ENCODE measurements around the gene PRKCA.

PRKCA gene

DNA sequence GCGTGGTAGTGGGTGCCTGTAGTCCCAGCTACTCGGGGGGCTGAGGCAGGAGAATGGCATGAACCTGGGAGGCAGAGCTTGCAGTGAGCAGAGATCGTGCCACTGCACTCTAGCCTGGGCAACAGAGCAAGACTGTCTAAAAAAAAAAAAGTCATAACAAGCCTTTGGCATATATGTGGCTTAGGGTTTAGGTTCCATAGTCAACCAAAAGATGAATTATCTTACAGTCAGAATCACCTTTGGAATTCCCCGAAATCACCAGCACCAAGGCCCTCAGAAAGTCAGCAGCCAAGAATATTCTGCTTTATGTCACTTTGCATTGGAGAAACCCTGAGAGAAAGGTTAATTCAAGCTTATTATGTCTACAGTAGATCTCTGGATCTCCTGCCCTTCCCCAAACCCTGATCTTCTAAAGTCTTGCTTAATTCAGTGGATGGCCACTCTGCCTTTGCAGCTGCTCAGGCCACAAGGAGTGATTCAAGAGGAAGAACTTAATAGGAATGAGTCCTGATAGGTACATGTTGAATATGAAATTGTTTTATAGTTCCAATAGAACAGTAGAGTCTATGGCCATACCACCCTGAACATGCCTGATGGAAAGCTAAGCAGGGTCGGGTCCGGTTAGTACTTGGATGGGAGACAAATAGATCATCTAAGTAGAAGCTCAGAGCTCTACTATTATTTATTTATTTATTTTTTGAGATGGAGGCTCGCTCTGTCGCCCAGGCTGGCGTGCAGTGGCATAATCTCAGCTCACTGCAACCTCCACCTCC lies 336.5 kb downstream of the PRKCA start:
- DNase-seq = no peak

DNA sequence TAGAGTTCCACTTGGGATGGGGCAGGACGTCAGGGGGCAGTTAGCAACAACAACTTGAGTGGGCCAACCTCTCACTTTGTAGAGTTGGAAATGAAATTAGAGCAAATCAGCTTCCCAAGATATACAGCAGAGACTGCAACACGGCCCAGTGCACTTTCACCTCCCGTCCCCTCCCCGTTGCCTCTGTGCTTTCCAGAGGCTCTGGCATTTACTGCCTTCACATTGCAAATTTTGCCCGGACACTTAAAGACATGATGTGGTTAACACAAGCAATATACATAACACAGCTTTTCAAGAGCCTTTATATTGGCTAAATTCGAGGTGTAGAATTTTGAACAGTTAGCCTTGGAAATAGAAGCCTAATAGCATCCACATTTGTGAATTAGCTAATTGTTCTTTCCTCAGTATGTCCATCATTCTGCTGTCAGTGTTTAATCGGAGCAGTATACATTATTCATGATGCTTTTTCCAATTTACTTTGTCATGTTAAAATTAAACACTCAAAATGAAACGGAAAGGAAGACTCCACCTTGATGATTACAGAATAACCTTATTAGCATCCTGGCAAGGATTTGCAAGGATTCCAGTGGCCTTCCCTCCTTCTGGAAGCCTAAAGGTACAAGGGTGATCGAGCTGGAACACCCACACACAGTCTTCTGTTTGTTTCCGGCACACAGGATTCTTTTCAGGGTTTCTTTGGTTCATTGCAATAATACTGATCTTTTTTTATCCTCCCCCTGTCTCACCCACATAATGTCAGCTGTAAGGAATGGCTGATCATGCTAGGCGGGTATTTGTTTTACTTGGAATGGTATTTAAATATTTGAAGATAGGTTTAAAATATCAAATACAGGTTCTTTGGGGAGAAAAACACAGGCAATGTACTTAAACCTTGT lies 341.6 kb downstream of the PRKCA start:
- no peak for DNase-seq

DNA sequence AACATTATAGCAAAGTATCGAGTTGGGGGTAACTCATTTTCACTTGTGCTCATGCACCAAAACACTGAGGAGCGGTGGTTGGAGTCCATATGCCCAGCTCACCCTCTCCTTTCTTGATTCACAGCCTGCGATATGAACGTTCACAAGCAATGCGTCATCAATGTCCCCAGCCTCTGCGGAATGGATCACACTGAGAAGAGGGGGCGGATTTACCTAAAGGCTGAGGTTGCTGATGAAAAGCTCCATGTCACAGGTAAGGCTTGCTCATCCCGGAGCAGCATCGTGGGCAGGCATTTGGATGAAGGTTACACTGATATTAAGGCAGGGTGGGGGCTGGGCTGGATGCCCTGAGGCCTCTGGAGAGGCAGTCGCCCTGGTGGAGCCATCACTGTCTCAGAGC lies 342.8 kb downstream of the PRKCA start:
- DNase-seq = no peak

DNA sequence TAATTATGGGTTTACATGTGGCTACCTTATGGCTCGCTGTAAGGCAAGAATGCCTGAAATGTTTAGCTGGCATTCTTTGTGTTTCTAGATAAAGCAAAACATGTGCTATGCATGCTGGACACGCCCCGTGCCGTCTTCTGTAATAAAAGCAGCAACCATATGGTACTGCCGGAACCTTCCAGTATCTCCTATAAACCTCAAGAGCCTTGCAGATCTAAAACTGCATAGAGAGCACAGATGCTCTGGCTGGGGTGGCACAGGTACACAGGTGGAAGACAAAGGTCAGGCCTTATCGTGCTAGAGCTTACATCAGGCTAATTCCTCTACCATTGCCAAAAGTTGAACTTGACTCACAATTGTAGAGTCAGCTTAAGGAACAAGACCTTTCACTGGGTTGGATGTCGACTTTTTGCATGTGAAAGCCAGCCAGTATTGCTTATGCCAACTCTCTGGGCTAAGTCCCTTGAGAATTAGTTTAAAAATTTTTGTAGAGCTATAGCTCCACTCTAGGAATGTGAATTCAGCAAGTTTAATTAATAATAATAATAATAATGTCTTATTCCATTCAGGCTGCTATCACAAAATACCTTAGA lies 345.1 kb downstream of the PRKCA start:
- DNase-seq = no peak

DNA sequence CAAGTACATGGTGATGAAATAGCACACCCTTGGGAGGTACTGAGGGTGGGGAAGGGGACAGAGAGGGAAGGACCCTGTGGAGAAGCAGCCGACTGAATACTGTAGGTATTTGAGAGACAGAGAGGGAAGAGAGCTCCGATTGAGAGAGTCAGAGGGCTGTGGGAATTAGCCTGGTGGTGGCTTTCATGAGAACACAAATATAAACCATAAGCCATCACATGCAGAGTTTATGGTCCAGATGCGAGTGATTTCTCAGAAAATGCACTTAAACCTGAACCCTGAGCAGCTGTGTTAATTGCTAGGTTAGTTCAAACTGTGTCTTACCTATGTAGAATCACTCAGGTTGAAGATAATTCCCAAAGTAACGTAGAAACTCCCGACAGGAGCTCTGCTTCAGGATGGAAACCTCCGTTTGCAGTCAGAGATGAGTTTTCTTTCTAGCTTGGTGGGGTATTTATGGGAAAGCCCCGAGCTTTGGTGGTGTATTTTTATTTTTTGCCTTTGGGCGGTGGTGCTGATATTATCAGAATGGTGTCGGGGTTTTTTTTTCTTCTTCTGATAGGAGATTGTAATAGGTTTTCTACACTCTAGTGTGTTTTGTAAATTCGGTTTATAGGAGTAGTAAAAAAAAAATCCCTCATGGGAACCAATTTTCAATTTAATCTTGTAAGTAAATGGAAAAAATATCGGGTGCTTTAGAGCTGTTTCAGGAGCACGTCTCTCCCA lies 347.6 kb downstream of the PRKCA start:
- no peak for DNase-seq

DNA sequence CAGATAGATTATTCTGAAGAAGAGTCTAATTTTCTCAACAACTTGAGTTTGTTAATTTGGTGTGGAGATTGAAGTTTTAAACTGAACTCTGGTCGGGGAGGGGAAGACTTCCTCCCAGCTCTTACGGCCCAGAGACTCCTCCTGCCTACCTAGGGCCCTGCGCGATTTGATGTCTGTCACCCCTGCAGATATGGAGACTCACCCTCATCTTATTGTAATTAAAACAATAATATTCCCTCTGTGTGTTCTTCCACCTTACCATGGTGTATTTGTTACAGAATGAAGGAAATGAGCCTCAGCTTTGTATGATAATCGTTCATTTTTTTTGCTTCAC lies 348.1 kb downstream of the PRKCA start:
- DNase-seq = no peak

DNA sequence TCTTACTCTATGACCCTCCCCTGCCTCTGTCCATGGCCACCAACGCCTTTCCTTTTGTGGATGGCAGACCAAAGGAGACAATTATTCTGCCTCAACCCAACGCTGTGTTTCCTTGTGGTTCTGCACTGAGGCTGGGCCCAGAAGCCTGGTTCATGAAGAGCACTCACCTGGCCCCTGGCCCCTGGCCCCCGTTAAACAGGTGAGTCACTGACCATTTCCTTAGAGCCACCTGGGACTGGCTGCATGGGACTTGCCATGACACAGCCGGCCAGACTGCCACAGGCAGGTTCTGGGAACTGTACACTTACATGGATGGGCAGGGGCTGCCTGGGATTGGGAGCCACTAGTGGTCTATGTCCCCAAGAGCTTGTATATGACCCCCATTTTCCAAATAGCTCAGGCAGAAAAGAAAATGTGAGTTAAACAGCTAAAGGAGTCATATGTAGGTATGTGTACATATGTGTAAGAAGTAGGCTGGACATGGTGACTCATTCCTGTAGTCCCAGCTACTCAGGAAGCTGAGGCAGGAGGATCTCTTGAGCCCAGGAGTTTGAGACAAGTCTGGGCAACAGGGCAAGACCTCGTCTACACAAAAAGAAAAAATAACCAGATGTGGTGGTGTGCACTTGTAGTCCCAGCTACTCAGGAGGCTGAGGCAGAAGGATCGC lies 350.6 kb downstream of the PRKCA start:
- no peak for DNase-seq

DNA sequence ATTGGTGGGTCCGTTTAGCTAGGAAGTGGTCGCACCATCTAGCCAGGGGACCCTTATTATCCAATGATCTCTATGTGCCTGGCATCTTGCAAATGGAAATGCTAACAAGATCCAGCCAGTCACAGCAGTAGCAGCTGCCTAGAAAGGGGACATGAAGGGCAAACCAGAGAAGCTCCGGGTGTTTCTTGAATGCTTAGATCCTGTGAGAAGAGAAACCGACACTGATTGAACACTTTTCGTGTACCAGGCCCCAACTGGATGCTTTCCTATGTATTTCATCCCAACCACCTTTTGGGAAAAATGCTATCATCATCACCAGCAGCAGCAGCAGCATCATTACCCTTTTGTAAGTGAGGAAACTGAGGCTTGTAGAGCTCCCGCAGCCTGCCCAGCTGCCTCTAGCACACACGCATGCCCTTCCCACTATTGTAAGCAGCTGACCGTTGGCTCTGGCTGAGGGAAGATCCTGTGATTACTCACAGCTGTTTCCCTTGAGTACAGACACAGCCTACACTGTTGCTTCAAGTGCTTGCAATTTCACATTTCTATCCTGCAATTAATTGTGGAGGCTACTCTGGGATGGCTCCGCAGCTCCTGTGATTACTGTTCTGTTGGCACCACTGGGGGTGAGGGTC lies 351.8 kb downstream of the PRKCA start:
- DNase-seq = no peak

DNA sequence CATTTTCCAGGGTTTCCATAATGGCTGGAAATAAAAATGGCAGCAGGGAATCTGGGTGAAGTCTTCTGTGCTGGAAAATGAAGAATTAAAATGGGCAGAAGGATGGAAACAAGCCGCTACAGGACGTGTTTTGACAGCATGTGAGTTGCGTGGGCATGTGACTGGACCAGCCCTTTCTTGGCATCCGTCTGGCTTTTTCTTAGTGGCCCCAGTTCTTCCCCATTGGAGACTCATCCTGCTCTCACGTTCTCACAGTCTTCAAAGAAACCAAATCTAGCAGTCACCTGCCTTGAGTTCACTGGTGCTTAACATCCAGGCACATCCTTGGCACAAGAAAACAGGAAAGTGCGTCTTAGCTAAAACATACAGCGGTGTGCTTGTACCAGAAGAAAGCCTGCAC lies 352.4 kb downstream of the PRKCA start:
- DNase-seq = no peak

DNA sequence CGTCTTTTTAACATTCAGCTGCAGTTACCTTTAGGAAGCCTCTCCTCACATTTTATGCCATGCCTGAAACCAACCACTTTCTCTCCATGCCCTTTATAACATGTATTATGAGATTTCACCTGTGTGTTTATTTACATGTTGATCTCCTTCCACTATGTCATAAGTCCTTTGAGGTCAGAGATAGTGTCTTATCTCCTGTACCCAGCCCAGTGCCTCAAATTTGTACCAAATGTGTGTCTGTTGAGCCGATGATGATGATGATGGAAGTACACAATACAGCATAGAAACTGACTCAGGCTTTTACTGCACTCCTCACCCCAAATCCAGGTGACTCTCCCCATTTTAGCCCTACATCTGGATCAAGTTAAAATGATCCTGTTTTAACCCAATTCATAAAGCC lies 353.0 kb downstream of the PRKCA start:
- no peak for DNase-seq

DNA sequence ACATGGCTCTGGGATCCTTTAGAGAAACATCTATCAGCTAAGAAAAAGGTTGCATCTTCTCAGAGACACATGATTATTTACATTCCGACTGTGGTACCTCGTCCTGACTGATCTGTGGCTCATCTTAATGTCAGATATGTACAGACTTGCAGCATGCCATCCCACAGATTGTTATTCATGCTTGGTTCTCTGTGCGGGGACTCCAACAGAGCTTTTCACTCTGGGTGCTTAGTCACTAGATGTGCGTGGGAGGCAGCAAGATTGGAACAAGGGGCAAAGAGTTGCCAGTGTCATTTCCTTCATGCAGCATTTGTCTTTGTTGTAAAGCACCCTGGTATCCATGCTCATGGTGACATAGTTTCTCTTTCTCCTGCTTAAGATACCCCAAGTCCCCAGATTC lies 353.4 kb downstream of the PRKCA start:
- DNase-seq = no peak

DNA sequence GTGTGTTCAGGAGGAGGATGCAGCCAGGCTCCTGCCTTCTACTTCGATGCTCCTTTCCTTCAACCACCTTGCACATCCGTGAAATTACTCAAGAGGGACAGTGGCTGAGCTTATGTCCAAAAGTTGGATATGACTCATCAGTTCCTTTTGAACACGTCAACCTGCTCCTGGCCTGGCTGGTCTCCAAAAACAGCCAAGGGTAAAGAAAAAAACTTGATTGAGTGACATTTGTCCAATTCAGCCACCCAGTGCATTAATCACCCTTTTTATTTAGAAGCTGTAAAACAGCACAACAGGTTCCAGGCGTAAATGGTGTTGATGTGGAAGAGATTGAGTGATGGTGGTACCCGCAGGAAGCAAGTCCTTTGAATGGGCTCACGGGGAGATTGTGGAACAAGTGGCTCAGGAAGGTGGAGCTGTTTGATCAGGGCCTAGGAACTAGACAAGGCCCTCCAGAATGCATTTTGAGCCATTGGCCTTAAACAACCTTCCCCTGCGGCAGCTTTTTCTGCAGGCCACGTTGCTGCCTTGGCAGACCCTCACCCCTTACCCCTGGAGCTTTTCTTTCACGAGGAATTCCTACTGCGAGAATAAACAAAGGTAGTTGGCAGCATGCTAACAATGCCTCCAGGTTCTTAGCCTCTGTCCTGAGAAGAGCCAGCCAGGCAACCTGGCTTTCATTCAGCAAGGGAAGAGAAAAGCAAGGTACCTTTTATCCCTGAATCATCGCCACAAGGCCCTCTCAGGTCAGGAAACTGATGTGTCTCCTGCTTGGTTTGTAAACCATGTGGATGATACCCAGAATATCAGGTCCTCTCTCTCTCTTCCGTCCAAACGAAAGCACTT lies 359.2 kb downstream of the PRKCA start:
- DNase-seq = peak; percentile 96

DNA sequence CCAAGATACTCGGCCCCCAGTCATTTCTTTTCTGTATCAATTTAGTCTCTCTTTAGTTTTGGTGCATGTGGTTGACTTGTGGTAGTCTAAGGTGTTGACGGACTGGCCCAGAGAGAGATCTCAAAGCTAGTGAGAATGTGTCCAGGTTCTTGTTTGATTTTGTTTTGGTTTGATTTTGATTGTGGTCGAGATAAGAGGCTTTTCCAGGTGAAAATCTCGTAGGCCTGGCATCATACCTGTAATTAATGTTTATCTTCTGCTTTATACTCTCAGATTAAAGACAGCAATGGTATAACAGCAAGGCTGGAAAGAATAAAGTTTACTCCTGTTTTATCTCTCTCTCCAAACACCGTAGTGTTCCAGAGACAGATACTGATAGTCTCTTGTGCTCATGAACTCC lies 360.1 kb downstream of the PRKCA start:
- no peak for DNase-seq

DNA sequence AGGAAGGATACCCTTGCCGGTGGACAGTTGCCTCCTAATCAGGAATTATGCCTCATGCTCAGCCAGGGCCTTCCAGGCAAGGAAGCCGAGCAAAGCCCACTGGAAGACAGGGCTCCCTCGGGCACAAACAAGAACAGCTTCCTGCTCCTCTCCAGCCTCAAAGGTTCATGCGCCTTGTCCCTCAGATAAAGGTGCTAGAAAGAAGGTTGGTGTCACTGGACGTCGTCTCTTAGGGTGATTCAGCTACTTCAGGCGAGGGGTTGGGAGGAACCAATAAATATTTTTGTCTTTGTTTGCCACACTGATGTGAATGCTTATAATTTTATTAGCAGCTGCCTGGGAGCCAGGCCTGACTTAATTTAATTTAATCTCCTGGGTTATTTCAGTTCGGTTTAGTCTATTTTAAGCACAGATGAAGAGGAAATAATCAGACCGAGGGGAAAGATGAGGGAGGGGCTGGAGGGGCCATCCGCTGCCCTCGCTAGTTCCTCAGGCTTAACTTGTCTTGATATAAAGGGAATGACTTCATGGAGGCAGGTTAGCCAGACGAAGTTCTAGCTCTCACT lies 360.7 kb downstream of the PRKCA start:
- no peak for DNase-seq

DNA sequence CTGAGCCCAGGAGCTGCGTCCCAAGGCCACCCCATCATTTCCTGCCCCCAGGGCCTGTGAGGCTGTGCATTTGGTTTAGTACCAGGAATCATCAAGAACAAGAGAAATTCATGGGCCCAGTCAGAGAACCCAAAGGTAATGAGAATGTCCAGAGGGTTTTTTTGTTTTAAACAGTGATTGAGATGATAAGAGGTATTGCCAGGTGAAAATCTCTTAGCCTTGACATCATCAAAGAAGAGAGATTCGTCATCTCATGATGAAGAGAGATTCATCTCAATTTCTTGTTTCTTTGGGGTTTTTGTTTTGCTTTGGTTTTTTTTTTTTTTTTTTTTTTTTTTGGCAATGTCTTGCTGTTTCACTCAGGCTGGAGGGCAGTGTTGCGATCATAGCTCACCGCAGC lies 361.9 kb downstream of the PRKCA start:
- DNase-seq = no peak

DNA sequence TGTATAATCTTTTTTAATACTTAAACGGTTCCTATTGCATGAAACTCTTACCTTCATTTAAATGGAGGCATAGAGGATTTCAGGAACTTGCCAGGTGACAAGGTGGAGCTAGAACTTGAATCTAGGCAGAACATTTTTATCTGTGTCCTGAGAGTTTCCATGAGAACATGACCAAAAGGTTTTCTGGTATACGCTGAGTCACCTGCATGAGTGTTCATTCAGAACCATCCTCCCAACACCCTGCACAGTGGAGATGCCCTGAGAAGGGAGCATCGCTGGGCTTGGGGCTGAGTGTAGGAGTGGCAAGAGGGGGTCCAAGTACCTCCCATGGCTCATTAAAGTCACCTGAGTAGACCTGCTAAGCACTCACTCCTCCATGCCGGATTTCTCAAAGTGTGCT lies 362.8 kb downstream of the PRKCA start:
- no peak for DNase-seq

DNA sequence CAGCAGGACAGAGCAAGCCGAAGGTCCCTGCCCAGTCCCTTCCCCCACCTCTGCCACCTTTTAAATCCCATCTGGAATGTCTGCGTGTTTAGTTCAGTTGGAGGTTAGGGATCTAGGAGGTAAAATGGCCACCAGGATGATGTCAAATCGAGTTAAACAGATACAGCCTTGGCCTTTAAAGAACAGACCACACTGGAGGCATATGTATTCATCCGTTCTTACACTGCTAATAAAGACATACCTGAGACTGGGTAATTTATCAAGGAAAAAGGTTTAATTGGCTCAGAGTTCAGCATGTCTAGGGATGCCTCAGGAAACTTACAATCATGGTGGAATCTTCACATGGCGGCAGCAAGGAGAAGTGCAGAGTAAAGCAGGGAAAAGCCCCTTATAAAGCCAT lies 364.7 kb downstream of the PRKCA start:
- DNase-seq = no peak

DNA sequence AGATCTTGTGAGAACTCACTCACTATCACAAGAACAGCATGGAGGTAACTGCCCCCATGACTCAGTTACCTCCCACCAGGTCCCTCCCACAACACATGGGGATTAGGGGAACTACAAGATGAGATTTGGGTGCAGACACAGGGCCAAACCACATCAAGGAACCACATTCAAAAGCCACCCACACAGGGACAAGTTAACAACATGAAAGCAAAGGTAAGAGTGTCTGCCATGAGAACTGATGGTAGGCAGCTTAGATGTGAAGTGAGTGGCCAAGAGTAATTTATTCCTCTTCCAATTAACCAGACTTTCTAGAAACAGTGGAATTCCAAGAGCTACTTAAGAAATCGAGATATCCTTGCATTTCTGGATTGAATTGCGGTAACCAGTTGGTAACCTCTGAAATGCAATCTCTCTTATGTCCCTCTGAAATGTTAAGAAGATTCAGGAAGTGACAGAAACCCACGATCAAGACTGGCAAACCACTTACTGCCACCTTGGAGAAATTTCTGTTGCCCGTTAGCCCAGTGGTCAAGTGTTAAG lies 365.1 kb downstream of the PRKCA start:
- no peak for DNase-seq

DNA sequence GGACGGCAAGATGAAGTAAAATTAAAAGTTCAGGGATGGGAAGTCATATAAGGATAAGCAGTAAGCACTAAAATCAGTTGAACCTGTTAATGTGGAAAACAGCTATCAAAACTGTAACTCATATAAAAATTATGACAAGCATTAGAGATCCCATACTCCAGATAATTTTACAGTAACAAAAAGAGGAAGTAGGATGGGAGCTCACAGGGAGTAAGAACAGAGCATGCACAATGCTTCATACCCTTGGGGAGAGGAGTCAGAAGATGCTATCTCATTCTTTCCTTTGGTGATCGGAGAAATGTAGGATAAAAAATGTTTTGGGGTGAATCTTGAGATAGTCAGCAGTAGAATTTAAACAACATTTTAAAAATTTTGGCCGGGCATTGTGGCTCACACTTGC lies 367.8 kb downstream of the PRKCA start:
- DNase-seq = no peak

DNA sequence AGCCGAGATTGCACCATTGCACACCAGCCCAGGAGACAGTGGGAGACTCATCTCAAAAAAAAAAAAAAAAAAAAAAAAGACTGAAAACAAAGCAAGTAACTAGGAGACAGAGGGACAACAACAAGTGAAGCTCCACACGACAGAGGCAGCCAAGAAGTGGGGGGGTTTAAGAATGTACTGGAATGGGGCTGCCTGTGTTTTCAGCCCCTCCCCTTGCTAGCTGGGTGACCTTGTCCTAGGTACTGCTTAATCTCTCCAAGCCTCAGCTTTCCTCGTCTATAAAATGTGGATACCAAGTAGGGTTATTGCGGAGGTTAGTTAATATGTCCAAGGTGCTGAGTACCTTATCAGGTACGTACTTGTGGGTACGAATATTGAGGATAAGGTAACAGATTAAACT lies 368.7 kb downstream of the PRKCA start:
- no peak for DNase-seq
